HG03159 (cell line): Measurements from ENCODE around the gene TNFAIP2.

Experiments
- ATAC-seq: cut with Tn5 transposase; IDR thresholded peaks from one replicate; pipeline ENCODE4 v1.9.1; 2021; ENCODE audit warnings: mild to moderate bottlenecking, moderate library complexity; ENCODE audit not compliant: unreplicated experiment

Gene TNFAIP2

GRCh38 chr14:103121846-103122584 lies 1.2 kb upstream of the TNFAIP2 start:
- ATAC-seq, result no peak

- ATAC-seq, result no peak
Measured at GRCh38 chr14:103122585-103122946, 695 bp upstream of the TNFAIP2 start.

GRCh38 chr14:103123634-103124500 lies 606 bp downstream of the TNFAIP2 start:
- no peak for ATAC-seq

- no peak for ATAC-seq
Measured at GRCh38 chr14:103124501-103125001, 1.3 kb downstream of the TNFAIP2 start.

GRCh38 chr14:103125098-103126070 lies 2.1 kb downstream of the TNFAIP2 start:
- no peak for ATAC-seq

- no peak for ATAC-seq
Measured at GRCh38 chr14:103126088-103126872, 3.0 kb downstream of the TNFAIP2 start.

- ATAC-seq, result no peak
Measured at GRCh38 chr14:103126873-103127304, 3.6 kb downstream of the TNFAIP2 start.

- ATAC-seq, result no peak
Measured at GRCh38 chr14:103127356-103127755, 4.1 kb downstream of the TNFAIP2 start.

- no peak for ATAC-seq
Measured at GRCh38 chr14:103127861-103128598, 4.8 kb downstream of the TNFAIP2 start.

- ATAC-seq, result no peak
Measured at GRCh38 chr14:103128631-103129300, 5.5 kb downstream of the TNFAIP2 start.

- ATAC-seq, result no peak
Measured at GRCh38 chr14:103129301-103130016, 6.2 kb downstream of the TNFAIP2 start.

GRCh38 chr14:103130017-103130764 lies 6.9 kb downstream of the TNFAIP2 start:
- no peak for ATAC-seq

GRCh38 chr14:103130965-103131364 lies 7.7 kb downstream of the TNFAIP2 start:
- no peak for ATAC-seq

- no peak for ATAC-seq
Measured at GRCh38 chr14:103131580-103131979, 8.3 kb downstream of the TNFAIP2 start.

- no peak for ATAC-seq
Measured at GRCh38 chr14:103132381-103133209, 9.3 kb downstream of the TNFAIP2 start.
